GM21529 (cell line): Measurements from ENCODE around the gene NRAP.

Experiments used
- ATAC-seq: cut with Tn5 transposase; IDR thresholded peaks from one replicate; pipeline ENCODE4 v1.9.1; 2021; ENCODE audit not compliant: unreplicated experiment

Gene NRAP, protein sequence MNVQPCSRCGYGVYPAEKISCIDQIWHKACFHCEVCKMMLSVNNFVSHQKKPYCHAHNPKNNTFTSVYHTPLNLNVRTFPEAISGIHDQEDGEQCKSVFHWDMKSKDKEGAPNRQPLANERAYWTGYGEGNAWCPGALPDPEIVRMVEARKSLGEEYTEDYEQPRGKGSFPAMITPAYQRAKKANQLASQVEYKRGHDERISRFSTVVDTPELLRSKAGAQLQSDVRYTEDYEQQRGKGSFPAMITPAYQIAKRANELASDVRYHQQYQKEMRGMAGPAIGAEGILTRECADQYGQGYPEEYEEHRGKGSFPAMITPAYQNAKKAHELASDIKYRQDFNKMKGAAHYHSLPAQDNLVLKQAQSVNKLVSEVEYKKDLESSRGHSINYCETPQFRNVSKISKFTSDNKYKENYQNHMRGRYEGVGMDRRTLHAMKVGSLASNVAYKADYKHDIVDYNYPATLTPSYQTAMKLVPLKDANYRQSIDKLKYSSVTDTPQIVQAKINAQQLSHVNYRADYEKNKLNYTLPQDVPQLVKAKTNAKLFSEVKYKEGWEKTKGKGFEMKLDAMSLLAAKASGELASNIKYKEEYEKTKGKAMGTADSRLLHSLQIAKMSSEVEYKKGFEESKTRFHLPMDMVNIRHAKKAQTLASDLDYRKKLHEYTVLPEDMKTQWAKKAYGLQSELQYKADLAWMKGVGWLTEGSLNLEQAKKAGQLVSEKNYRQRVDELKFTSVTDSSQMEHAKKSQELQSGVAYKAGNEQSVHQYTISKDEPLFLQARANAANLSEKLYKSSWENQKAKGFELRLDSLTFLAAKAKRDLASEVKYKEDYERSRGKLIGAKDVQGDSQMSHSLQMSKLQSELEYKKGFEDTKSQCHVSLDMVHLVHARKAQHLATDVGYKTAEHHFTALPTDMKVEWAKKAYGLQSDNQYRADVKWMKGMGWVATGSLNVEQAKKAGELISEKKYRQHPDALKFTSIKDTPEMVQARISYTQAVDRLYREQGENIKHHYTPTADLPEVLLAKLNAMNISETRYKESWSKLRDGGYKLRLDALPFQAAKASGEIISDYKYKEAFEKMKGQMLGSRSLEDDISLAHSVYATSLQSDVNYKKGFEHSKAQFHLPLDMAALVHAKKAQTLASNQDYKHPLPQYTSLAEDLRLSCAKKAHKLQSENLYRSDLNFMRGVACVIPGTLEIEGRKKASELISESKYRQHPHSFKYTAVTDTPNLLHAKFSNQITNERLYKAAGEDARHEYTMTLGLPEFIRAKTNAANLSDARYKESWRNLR (N-terminal part only)

GRCh38 chr10:113663908-113664307, at the start of gene NRAP:
Gene NRAP (minus strand): TSS chr10:113664041. CDS start chr10:113663882, 159 bp downstream.
- ATAC-seq, result no peak

DNA sequence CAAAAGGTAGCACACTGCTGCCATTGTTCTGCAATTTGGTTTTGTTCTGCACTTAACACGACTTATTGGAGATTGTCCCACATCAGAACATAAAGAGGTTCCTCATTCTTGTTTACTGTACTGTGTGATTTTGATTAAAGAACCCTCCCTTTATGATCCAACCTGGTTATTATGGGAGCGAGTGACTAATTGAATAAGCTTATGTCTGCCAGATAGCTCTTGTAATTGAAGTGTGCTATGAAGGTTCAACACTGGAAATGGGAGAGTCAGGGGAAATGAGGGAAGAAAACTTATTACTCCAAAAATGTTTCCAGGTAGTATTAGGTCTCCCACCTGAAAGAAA, 49.8 kb upstream of the NRAP start:
- no peak for ATAC-seq

GRCh38 chr10:113712755-113713639, 49.2 kb upstream of the NRAP start:
- ATAC-seq, result no peak

DNA sequence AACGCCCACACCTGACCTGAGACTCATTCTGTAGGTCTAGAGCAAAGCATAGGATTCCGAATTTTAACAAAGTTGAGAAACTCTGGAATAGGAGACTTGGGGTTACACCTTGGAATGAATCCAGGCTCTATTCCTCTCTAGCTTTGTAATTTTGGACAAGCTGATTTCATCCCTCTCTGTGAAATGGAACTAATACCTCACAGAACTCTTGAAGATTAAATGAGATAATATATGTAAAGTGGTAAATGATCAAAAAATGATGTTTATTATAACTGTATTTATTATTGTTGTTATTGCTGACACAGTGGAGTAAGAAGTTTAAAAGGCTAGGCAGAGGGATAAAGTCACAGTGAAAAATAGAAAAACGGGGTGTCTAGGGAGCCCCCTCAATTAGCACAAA, 48.2 kb upstream of the NRAP start:
- ATAC-seq, result no peak

GRCh38 chr10:113711142-113711541, 47.3 kb upstream of the NRAP start:
- ATAC-seq, result no peak

GRCh38 chr10:113709221-113709838, 45.5 kb upstream of the NRAP start:
- no peak for ATAC-seq

GRCh38 chr10:113708640-113709039, 44.8 kb upstream of the NRAP start:
- no peak for ATAC-seq

DNA sequence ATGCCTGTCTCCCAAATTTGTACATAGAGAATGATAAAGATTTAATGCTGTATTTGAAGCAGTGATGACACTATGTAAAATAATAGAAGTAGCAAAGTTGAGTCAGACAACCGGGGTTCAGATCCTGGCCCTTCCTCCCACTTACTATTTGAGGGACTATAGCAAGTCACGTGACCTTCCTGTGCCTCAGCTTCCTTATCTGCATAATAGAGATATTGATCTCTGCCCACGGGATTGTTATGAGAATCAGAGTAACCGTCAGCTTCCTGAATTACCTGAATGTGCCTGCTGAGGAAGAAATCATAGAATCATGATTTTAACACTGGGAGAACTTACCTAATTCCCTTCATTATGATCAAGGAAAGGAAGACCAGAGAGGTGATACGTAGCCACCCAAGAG, 42.8 kb upstream of the NRAP start:
- no peak for ATAC-seq

DNA sequence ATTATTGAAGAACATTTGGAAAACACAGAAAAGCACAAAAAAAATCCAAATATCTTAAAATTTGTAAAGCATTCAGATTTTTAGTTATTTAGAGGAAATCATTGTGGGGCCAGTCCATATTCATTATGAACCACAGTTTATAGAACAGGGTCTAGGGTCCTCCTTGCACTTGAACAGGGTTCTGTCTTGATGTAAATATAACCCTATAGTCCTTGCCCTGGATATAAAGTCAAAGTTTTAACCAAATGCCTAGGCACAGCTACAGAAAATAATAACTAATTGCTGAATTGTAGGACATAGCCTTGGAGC, 41.5 kb upstream of the NRAP start:
- ATAC-seq, result no peak

DNA sequence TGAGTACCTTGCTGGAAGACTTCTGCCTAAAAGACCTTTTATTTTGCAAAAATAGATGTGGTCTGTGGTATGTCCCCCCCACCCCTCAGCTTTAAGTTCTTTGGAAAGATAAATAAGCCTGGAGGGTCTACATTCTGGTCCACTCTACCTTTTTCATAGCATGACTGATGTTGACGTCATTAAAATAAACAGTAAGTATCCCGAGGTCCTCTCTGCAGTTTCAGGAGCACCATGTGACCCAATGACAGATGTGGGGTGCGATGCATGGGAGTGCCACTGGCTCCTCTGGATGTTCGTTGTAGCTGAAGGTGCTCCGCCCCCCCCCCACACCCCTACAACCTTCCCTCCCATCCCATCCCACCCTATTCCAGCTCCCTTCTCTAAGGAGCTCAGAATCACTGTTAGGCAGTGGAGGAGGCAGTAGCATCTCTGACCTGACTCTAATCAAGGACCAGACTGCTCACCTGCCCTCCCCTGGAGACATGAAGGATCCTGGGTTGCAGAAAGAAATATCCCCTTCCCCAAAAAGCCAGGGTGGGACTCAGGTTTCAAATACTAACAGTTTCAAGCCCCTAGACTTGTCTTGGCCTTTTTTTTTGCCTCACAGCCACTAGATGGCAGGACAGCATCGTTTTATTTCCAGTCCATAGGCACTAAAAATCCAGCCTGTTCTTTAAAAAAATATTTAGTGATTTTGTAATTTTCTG, 40.9 kb upstream of the NRAP start:
- ATAC-seq, result no peak

GRCh38 chr10:113697595-113697994, 33.8 kb upstream of the NRAP start:
- no peak for ATAC-seq

DNA sequence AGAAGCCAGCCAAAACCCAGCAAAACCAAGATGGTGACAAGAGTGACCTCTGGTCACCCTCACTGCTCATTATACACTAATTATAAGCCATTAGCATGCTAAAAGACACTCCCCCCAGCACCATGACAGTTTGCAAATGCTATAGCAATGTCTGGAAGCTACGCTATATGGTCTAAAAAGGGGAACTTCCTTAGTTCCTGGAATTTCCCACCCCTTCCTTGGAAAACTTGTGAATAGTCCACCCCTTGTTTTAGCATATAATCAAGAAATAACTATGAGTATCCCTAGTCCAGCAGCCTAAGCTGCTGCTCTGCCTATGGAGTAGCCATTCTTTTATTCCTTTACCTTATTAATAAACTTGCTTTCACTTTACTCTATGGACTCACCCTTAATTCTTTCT, 31.9 kb upstream of the NRAP start:
- ATAC-seq, result no peak

GRCh38 chr10:113693348-113693747, 29.5 kb upstream of the NRAP start:
- no peak for ATAC-seq

- ATAC-seq, result no peak
Observed at GRCh38 chr10:113692271-113692670, 28.4 kb upstream of the NRAP start.

- no peak for ATAC-seq
Observed at GRCh38 chr10:113691381-113691780, 27.5 kb upstream of the NRAP start.

GRCh38 chr10:113690749-113691148, 26.9 kb upstream of the NRAP start:
- no peak for ATAC-seq

GRCh38 chr10:113689574-113689973, 25.7 kb upstream of the NRAP start:
- no peak for ATAC-seq

DNA sequence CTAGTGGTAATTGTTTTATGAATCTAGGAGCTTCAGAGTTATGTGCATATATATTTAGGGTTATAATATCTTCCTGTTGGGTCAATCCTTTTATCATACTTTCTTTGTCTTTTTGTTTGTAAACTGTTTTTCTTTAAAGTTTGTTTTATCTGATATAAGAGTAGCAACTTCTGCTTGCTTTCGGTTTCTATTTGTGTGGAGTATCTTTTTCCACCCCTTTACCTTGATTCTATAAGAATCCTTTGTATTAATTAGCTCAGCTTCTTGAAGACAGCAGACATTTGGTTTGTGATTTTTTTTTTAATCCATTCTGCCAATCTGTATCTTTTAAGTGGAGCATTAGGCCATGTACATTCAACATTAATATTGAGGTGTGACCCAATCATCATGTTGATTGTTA, 25.2 kb upstream of the NRAP start:
- no peak for ATAC-seq

DNA sequence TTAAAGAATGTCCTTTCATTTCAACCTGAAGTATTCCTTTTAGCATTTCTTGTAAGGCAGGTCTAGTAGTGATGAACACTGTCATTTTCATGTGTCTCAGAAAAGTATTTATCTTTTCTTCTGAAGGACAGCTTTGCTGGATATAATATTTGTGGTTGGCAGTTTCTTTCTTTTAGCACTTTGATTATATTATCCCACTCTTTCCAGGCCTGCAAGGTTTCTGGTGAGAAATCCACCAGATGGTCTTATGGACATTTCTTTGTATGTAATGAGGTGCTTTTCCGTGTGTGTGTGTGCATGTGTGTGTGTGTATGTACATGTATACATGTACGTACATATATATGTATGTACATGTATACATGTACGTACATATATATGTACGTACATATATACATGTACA, 23.2 kb upstream of the NRAP start:
- ATAC-seq, result no peak

GRCh38 chr10:113686028-113686427, 22.2 kb upstream of the NRAP start:
- ATAC-seq, result no peak
